ENCODE data around the gene IL17RA.

IL17RA gene

GRCh38 chr22:17096071-17096470, 11.3 kb downstream of the IL17RA start:
- no peak for TF ChIP-seq CTCF (conservative IDR thresholded peaks at IDR 0.05)
- H3K27ac ChIP-seq: no peak overlapping the region

GRCh38 chr22:17097062-17097461, 12.3 kb downstream of the IL17RA start:
- TF ChIP-seq CTCF (conservative IDR thresholded peaks at IDR 0.05): no peak
- no peak overlapping the region for H3K27ac ChIP-seq

GRCh38 chr22:17097701-17098100, 12.9 kb downstream of the IL17RA start:
- no peak overlapping the region for H3K27ac ChIP-seq
- no peak for TF ChIP-seq CTCF (conservative IDR thresholded peaks at IDR 0.05)

- TF ChIP-seq CTCF (conservative IDR thresholded peaks at IDR 0.05): no peak
- H3K27ac ChIP-seq: no peak overlapping the region
Observed at GRCh38 chr22:17098379-17098819, 13.6 kb downstream of the IL17RA start.

- no peak overlapping the region for H3K27ac ChIP-seq
- TF ChIP-seq CTCF (conservative IDR thresholded peaks at IDR 0.05): no peak
Observed at GRCh38 chr22:17100621-17101020, 15.8 kb downstream of the IL17RA start.

- no peak for TF ChIP-seq CTCF (conservative IDR thresholded peaks at IDR 0.05)
Observed at GRCh38 chr22:17101475-17102296, 16.9 kb downstream of the IL17RA start.

GRCh38 chr22:17102297-17102667, 17.5 kb downstream of the IL17RA start:
- TF ChIP-seq CTCF (conservative IDR thresholded peaks at IDR 0.05): no peak
- H3K27ac ChIP-seq: no peak overlapping the region

More at GRCh38 chr22:17101475-17102296, 16.9 kb downstream of the IL17RA start:
- H3K27ac ChIP-seq: no peak overlapping the region

All from VCaP (cell line).